GM10266 (cell line): ENCODE measurements around the gene NHLRC4.
A peak's percentile ranks its signal among the peaks of the same experiment; 100 is the strongest.

Source experiments
- DNase-seq: peaks from one replicate; pipeline ENCODE4 v3.0.0; 2012; ENCODE audit errors: extremely low spot score
- TF ChIP-seq, protein P1 (sequence below): IDR thresholded peaks from 2 replicates; pipeline ENCODE4 v1.5.1; 2012; ENCODE audit warnings: mild to moderate bottlenecking, low read depth; ENCODE audit not compliant: control insufficient read depth, insufficient read depth; ENCODE audit errors: missing control alignments

Gene NHLRC4

GRCh38 chr16:527015-527903 is 39.5 kb upstream of the NHLRC4 start, which contains the start of gene CAPN15:
Gene CAPN15 (plus strand): TSS chr16:527712. CDS start chr16:546839, 19,127 bp downstream.
- TF ChIP-seq, protein P1, sequence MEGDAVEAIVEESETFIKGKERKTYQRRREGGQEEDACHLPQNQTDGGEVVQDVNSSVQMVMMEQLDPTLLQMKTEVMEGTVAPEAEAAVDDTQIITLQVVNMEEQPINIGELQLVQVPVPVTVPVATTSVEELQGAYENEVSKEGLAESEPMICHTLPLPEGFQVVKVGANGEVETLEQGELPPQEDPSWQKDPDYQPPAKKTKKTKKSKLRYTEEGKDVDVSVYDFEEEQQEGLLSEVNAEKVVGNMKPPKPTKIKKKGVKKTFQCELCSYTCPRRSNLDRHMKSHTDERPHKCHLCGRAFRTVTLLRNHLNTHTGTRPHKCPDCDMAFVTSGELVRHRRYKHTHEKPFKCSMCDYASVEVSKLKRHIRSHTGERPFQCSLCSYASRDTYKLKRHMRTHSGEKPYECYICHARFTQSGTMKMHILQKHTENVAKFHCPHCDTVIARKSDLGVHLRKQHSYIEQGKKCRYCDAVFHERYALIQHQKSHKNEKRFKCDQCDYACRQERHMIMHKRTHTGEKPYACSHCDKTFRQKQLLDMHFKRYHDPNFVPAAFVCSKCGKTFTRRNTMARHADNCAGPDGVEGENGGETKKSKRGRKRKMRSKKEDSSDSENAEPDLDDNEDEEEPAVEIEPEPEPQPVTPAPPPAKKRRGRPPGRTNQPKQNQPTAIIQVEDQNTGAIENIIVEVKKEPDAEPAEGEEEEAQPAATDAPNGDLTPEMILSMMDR: no peak
- DNase-seq: peak; percentile 96

- no peak for DNase-seq
- TF ChIP-seq, protein P1: no peak
Measured at GRCh38 chr16:528111-529011, 38.4 kb upstream of the NHLRC4 start.

DNA sequence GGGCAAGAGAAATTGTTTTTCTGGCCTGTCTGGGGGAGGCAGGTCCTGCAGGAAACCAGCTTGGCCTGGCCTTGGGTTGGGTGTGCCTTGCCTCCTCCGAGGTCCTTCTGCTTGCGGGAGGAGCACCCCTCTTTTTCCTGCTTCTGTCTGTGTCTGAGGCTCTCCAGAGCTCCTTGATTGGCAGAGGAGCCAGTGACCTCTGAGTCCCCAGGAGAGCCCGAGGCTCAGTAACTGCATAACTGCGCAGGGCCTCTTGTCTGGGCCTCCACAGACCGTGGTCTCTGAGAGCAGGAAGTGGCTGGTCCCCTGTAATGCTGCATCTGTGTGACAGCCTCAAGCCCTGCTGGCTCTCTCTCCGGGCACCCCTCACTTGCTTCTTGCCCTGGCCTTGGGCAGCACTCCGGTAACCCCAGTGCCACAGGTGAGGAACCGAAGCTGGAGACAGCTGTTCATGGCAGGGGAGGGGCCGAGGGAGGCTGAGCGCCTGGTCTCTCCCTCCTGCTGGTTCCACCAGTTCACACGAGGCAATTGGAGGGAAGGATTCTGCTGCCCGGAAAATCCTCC is 37.7 kb upstream of the NHLRC4 start:
- no peak for DNase-seq
- TF ChIP-seq, protein P1: no peak

DNA sequence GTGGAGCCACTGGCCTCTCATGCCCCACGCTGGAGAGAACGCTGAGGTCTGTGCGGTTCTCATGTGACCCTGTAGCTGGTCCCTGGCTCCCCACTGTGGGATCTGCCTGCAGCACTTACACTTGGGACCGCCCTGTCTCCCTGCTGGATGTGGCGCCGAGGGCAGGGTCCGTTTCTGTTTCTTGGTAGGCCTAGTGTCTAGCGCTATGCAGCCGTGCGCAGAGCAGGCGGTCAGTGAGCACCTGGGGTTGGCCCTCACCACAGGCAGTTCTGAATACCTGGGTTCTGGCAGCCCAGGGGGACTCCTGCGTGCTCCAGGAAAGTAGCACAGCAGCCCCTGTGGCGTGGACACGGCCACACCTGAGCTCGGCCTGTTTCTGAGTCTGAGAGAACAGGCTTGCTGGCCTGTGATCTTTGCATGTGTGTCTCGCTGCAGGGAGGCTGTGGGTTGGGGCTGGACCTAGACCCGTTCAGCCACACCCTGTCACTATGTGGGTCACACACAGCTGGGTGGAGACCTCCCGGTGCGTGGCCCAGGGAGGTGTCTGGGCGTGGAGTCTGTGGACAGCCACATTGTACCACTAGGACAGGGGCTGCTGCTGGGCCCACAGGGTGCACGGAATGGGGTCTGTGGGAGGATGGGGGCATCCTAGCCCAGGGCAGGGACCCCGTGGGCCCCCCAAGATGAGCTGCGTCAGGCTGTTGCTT is 36.5 kb upstream of the NHLRC4 start:
- TF ChIP-seq, protein P1: no peak
- no peak for DNase-seq

DNA sequence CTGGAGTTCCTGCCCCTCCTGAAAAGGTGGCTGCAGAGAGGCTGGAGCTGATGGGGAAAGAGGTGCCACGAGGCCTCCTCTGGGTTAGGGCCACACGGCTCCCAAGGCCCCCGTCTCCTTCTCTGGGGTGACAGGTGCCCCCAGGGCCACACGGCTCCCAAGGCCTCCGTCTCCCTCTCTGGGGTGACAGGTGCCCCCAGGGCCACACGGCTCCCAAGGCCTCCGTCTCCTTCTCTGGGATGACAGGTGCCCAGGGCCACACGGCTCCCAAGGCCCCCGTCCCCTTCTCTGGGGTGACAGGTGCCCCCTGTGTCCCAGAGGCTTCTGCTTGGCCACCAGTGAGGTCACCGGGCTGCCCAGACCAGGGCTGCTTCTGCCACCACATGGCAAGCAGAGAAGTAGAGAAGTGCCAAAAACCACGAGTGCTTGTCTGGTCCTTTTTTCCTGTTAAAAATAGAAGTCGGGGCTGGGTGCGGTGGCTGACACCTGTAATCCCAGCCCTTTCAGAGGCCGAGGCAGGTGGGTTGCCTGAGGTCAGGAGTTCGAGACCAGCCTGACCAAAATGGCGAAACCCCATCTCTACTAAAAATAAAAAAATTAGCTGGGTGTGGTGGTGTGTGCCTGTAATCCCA is 35.2 kb upstream of the NHLRC4 start:
- TF ChIP-seq, protein P1: no peak
- no peak for DNase-seq

DNA sequence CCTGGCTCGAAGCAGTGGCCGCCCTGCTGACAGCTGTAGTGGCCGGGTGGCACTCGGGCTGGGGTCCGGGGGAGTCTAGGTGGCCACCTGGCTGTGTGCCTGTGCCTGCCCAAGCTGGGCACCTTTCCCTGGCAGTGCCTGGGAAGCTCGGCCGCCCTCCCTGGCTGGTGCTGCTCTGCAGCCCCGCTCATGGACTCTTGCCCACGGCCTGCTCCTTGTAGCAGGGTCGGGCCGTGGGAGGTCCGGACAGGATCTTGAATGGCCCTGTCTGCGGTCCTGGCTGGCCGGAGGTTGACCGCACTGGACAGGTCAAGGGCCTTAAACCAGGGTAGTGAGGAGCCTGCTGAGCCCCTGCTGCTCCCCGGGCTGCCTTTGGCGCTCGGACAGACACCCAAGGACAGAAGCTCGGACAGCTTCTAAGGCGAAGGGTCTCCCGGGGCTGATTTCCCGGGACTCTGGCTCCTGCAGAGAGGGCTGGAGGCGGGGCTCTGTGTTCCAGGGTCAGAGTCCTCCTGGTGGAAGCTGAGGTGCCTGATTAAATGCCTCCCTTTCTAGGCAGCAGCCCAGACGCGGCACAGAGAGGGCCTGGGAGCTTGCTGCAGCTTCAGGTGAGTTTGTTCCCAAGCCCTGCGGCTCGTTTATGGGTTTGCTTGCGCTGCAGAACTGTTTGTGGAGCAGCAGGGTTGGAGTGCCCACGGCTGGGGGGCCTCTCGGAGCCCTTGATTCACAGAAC is 33.2 kb upstream of the NHLRC4 start:
- TF ChIP-seq, protein P1: no peak
- DNase-seq: no peak
